ENCODE measurements around the gene TIPRL. TPM values are rescaled to one million over a fixed set of nuclear protein-coding genes. Genes with fewer than 3 reads are reported as not detected.
A peak's percentile ranks its signal among the peaks of the same experiment; 100 is the strongest.

Gene TIPRL
- total and polyA plus RNA-seq, 9 of the 15 experiments (the other 6 are each of a cell fraction or from before 2014, with no cell fraction given), result 41.4 to 90.2 (median 69.9) TPM

DNA sequence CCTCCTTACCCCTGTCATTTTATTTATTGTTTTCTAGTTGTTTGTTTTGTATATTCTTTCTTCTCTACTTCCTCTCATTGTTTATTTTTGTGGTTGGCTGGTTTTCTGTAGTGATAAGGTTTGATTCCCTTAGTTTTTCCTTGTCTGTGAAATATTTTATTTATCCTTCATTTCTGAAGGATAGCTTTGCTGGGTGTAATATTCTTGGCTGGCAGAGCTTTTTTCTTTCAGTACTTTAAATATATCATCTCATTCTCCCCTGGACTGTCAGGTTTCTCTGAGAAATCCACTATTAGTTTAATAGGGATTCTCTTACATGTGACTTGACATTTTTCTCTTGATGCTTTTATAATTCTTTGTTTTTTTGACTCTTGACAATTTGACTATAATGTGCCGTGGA, 18.8 kb upstream of the TIPRL start:
- ATAC-seq (no peak), FAIRE-seq (no peak), DNase-seq (ENCODE audit: extremely low read depth in 1 of 4, low spot score in 3 of 4) (no peak)
- Histone ChIP-seq H3K4me3 (no peak overlapping the region), H3K9ac (ENCODE audit: insufficient read depth in 1 of 2, low read depth in 2 of 2, low read length in 2 of 2) (no peak overlapping the region), H3K9me3 (replicated peaks; ENCODE audit: control insufficient read depth, insufficient read depth, low read depth, low read length) (peaks cover 2% of the 10 kb centered on the region; the same call in 1 of the 2 replicates), H3K4me1 (replicated peaks in 1 of 2; ENCODE audit: control insufficient read depth in 2 of 2, insufficient read depth in 2 of 2, low read length in 2 of 2) (peaks cover 9% of the 10 kb centered on the region in 2 experiments; a peak in 4 of 5 replicates), H3K27ac (ENCODE audit: extremely low read depth, low read depth, low read length) (no peak overlapping the region), H2AFZ (ENCODE audit: low read depth, low read length) (no peak overlapping the region), H3K36me3 (ENCODE audit: control insufficient read depth, insufficient read depth, low read length) (no peaks in the 10 kb centered on the region), H3K79me2 (ENCODE audit: control insufficient read depth, insufficient read depth, low read length) (no peaks in the 10 kb centered on the region), H3K9me1 (ENCODE audit: control insufficient read depth, insufficient read depth, low read length) (no peaks in the 10 kb centered on the region), H4K20me1 (replicated peaks; ENCODE audit: control insufficient read depth, insufficient read depth, low read length) (no peaks in the 10 kb centered on the region), H3K4me2 (ENCODE audit: insufficient read depth, low read length) (no peak overlapping the region), H3K27me3 (ENCODE audit: control insufficient read depth in 2 of 2, insufficient read depth in 2 of 2, low read length in 2 of 2) (no peaks in the 10 kb centered on the region)
- BruUV-seq (replicated peaks), result no TSS peak
- intact Hi-C loops (cut with micrococcal nuclease) (loop anchor here (2.0 to 5.0 kb wide), 2 partner anchors 62 to 183 kb away; no protein-coding TSS in a partner anchor), in situ Hi-C loops (cut with MboI) (no loop called here)
- ChIA-PET CTCF (ENCODE audit: low intra/inter-chr PET ratio) (no interaction called here), POLR2A (interaction anchor here (1.9 kb wide), 1 partner anchor 8 kb away, joined by 4 read pairs; no protein-coding TSS in a partner anchor)
- no peak for TF ChIP-seq ZNF444 (CRISPR knock-in tag; IDR thresholded peaks at IDR 0.05)
- TF ChIP-seq ZFP1 (CRISPR knock-in tag; IDR thresholded peaks at IDR 0.05), result peak; percentile 74; the same call in 1 of the 2 replicates
- 57% methylated on average over 1 of the region's 1 CpG for WGBS (ENCODE audit: insufficient coverage, low coverage, missing lambda C conversion rate)

DNA sequence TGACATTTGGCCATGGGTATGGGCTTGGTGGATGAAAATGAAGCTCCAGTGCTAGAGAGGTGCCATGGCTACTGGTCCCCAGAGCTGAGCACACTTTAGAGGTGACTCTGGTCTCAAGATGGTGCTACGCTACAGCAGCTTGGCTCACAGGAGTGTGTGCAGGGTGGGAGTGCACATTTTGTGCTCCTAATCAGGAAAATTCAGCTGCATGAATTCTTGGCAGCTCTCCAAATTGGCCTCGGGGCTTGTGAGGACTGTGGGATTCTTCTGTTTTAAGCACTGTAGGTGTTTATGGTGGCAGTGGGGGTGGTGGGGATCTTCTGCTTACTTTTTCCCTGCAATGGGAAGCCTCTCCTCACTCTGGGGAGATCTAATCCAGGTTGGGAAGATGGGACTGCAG, 17.3 kb upstream of the TIPRL start:
- intact Hi-C loops (cut with micrococcal nuclease) (loop anchor here (1.0 to 5.0 kb wide), 4 partner anchors 61 to 204 kb away; no protein-coding TSS in a partner anchor), in situ Hi-C loops (cut with MboI) (no loop called here)
- Histone ChIP-seq H3K27ac (ENCODE audit: extremely low read depth, low read depth, low read length) (no peak overlapping the region; the same call in 2 of the 3 replicates), H3K4me3 (no peak overlapping the region), H3K36me3 (ENCODE audit: control insufficient read depth, insufficient read depth, low read length) (no peaks in the 10 kb centered on the region), H3K9ac (ENCODE audit: insufficient read depth in 1 of 2, low read depth in 2 of 2, low read length in 2 of 2) (peak overlapping the region in 1 of 2 experiments; percentile 2; a peak in 2 of 4 replicates), H2AFZ (ENCODE audit: low read depth, low read length) (peak overlapping the region; percentile 87), H3K4me2 (ENCODE audit: insufficient read depth, low read length) (peak overlapping the region; percentile 54), H3K9me1 (ENCODE audit: control insufficient read depth, insufficient read depth, low read length) (no peaks in the 10 kb centered on the region), H3K79me2 (ENCODE audit: control insufficient read depth, insufficient read depth, low read length) (no peaks in the 10 kb centered on the region), H3K27me3 (ENCODE audit: control insufficient read depth in 2 of 2, insufficient read depth in 2 of 2, low read length in 2 of 2) (no peaks in the 10 kb centered on the region), H3K9me3 (replicated peaks; ENCODE audit: control insufficient read depth, insufficient read depth, low read depth, low read length) (peaks cover 2% of the 10 kb centered on the region; the same call in 1 of the 2 replicates), H4K20me1 (replicated peaks; ENCODE audit: control insufficient read depth, insufficient read depth, low read length) (no peaks in the 10 kb centered on the region), H3K4me1 (replicated peaks in 1 of 2; ENCODE audit: control insufficient read depth in 2 of 2, insufficient read depth in 2 of 2, low read length in 2 of 2) (peaks cover 9% of the 10 kb centered on the region in 2 experiments; a peak in 4 of 5 replicates)
- POLR2A ChIA-PET, result interaction anchor here (0.7 to 1.9 kb wide), 4 partner anchors 9 to 340 kb away, joined by 3 to 4 read pairs (median 3); no protein-coding TSS in a partner anchor
- BruUV-seq (replicated peaks), result no TSS peak
- WGBS (ENCODE audit: insufficient coverage, low coverage, missing lambda C conversion rate), result 8% methylated on average over 2 of the region's 2 CpGs
- CTCF ChIA-PET (ENCODE audit: low intra/inter-chr PET ratio), result no interaction called here
- FAIRE-seq, result peak; percentile 90
- DNase-seq (ENCODE audit: extremely low read depth in 1 of 4, low spot score in 3 of 4), result peak in 3 of 4 experiments; percentile 34 to 95 (median 76)
- peak; percentile 98 for ATAC-seq
- TF ChIP-seq SMARCB1 (IDR thresholded peaks at IDR 0.05; ENCODE audit: insufficient read length, low read depth), result no peak
- TF ChIP-seq BHLHE40 (IDR thresholded peaks at IDR 0.05; ENCODE audit: low read length), result peak; percentile 66; the same call in 1 of the 2 replicates
- no peak for TF ChIP-seq RNF2 (IDR thresholded peaks at IDR 0.05)
- TF ChIP-seq RAD21 (CRISPR knock-in tag; conservative IDR thresholded peaks at IDR 0.05 in 1 of 2, IDR thresholded peaks at IDR 0.05 in 1 of 2), result peak in 1 of 2 experiments; percentile 64; a peak in 2 of 4 replicates
- TF ChIP-seq NCOA2 (IDR thresholded peaks at IDR 0.05; ENCODE audit: partially characterized antibody in 2 of 2), result peak in 1 of 2 experiments; percentile 29
- peak; percentile 29 to 56; a peak in 3 of 4 replicates for TF ChIP-seq NRF1 (conservative IDR thresholded peaks at IDR 0.05 in 1 of 2, IDR thresholded peaks at IDR 0.05 in 1 of 2)
- peak; percentile 90 for TF ChIP-seq DPF2 (IDR thresholded peaks at IDR 0.05)
- no peak for TF ChIP-seq ZNF778 (CRISPR knock-in tag; IDR thresholded peaks at IDR 0.05)
- peak in 1 of 2 experiments; percentile 78; a peak in 1 of 3 replicates for TF ChIP-seq CBX3 (IDR thresholded peaks at IDR 0.05; ENCODE audit: borderline replicate concordance in 1 of 2, low read length in 2 of 2)
- TF ChIP-seq, protein P1, sequence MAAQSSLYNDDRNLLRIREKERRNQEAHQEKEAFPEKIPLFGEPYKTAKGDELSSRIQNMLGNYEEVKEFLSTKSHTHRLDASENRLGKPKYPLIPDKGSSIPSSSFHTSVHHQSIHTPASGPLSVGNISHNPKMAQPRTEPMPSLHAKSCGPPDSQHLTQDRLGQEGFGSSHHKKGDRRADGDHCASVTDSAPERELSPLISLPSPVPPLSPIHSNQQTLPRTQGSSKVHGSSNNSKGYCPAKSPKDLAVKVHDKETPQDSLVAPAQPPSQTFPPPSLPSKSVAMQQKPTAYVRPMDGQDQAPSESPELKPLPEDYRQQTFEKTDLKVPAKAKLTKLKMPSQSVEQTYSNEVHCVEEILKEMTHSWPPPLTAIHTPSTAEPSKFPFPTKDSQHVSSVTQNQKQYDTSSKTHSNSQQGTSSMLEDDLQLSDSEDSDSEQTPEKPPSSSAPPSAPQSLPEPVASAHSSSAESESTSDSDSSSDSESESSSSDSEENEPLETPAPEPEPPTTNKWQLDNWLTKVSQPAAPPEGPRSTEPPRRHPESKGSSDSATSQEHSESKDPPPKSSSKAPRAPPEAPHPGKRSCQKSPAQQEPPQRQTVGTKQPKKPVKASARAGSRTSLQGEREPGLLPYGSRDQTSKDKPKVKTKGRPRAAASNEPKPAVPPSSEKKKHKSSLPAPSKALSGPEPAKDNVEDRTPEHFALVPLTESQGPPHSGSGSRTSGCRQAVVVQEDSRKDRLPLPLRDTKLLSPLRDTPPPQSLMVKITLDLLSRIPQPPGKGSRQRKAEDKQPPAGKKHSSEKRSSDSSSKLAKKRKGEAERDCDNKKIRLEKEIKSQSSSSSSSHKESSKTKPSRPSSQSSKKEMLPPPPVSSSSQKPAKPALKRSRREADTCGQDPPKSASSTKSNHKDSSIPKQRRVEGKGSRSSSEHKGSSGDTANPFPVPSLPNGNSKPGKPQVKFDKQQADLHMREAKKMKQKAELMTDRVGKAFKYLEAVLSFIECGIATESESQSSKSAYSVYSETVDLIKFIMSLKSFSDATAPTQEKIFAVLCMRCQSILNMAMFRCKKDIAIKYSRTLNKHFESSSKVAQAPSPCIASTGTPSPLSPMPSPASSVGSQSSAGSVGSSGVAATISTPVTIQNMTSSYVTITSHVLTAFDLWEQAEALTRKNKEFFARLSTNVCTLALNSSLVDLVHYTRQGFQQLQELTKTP (IDR thresholded peaks at IDR 0.05; ENCODE audit: low read depth in 1 of 2, partially characterized antibody in 2 of 2), result no peak
